ENCODE data around the gene CCR5AS.
"Not testable (repeated sequence)": the region's sequence is repeated elsewhere in the genome, so short reads cannot be mapped to it uniquely, and the experiment has no call there.

Gene CCR5AS

GRCh38 chr3:46349484-46350261, 57.2 kb downstream of the CCR5AS start:
- H3K27ac Mint-ChIP-seq, result peak overlapping the region; percentile 58
- no peaks in the 10 kb centered on the region for H3K36me3 Mint-ChIP-seq
- no peak overlapping the region for H3K4me3 Mint-ChIP-seq
- no peaks in the 10 kb centered on the region for H3K9me3 Mint-ChIP-seq
- no peaks in the 10 kb centered on the region for H3K27me3 Mint-ChIP-seq
- peaks cover 67% of the 10 kb centered on the region for H3K4me1 Mint-ChIP-seq
- peak; percentile 62 for ATAC-seq

DNA sequence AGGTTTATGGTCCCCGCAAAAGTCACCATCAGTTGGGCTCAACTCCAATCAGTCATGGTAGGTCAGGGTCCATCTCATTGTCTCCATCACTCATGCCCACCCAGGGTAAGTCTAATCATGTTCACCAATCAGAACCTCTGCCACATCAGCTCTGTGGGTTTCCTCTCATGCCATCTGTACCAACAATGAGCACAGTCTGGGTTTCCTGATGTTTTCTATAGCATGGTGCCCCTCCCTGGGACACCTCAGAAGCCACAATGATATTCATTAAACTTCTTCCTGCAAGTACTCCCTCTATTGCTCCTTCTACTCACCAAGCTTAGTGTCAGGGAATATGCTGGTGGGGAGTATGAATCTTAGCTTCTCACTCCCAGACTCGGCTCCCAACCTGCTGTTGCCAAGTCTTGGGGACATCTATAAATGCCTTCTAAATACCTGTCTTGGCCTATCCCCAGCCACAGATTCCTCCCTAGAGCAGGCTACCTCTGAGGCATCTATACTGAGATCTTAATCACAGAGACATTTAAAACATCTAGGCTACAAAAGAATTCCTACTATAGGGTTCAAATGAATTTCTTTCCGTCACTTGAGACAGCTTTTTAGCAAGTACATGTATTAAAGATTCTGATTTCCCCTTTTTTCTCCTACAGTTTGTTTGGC, 57.9 kb downstream of the CCR5AS start:
- Mint-ChIP-seq H3K36me3 (no peaks in the 10 kb centered on the region), H3K27me3 (no peaks in the 10 kb centered on the region), H3K4me1 (peaks cover 60% of the 10 kb centered on the region), H3K4me3 (no peak overlapping the region), H3K27ac (peak overlapping the region; percentile 58), H3K9me3 (peaks cover 3% of the 10 kb centered on the region)
- no peak for ATAC-seq

DNA sequence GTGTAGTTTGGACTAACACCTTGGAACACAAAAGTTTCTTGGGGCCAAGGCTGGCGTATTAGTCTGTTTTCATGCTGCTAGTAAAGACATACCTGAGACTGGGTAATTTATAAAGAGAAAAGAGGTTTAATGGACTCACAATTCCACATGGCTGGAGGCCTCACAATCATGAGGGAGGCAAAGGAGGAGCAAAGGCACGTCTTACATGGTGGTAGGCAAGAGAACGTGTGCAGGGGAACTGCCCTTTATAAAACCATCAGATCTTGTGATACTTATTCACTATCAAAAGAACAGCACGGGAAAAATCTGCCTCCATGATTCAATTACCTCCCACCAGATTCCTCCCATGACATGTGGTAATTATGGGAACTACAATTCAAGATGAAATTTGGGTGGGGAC, 62.4 kb downstream of the CCR5AS start:
- H3K4me1 Mint-ChIP-seq, result peaks cover 17% of the 10 kb centered on the region
- H3K27ac Mint-ChIP-seq, result no peak overlapping the region
- H3K27me3 Mint-ChIP-seq, result no peaks in the 10 kb centered on the region
- no peak for ATAC-seq
- H3K9me3 Mint-ChIP-seq, result peaks cover 12% of the 10 kb centered on the region
- H3K36me3 Mint-ChIP-seq, result peaks cover 6% of the 10 kb centered on the region
- no peak overlapping the region for H3K4me3 Mint-ChIP-seq

DNA sequence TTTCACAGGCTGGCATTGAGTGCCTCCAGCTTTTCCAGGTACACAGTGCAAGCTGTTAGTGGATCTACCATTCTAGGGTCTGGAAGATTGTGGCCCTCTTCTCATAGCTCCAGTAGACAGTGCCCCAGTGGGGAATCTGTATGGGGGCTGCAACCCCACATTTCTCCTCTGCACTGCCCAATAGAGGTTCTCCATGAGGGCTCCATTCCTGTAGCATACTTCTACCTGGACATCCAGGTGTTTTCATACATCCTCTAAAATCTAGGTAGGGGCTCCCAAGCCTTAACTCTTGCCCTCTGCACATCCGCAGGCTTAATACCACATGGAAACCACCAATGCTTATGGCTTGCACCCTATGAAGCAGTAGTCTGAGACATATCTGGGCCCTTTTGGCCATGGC, 68.0 kb downstream of the CCR5AS start:
- H3K4me3 Mint-ChIP-seq, result no peak overlapping the region

GRCh38 chr3:46337911-46338310, 69.0 kb downstream of the CCR5AS start:
- no peaks in the 10 kb centered on the region for H3K27me3 Mint-ChIP-seq
- H3K27ac Mint-ChIP-seq, result no peak overlapping the region
- no peak overlapping the region for H3K4me3 Mint-ChIP-seq
- peaks cover 18% of the 10 kb centered on the region for H3K9me3 Mint-ChIP-seq
- no peaks in the 10 kb centered on the region for H3K4me1 Mint-ChIP-seq
- ATAC-seq, result no peak
- H3K36me3 Mint-ChIP-seq, result peaks cover 6% of the 10 kb centered on the region

More for the DNA sequence above, 68.0 kb downstream of the CCR5AS start:
- H3K4me1 Mint-ChIP-seq, result no peaks in the 10 kb centered on the region
- no peak for ATAC-seq
- H3K27me3 Mint-ChIP-seq, result no peaks in the 10 kb centered on the region
- peaks cover 6% of the 10 kb centered on the region for H3K36me3 Mint-ChIP-seq
- H3K9me3 Mint-ChIP-seq, result peaks cover 18% of the 10 kb centered on the region
- H3K27ac Mint-ChIP-seq, result no peak overlapping the region

GRCh38 chr3:46335541-46335940, 71.3 kb downstream of the CCR5AS start:
- peaks cover 4% of the 10 kb centered on the region for H3K4me1 Mint-ChIP-seq
- no peaks in the 10 kb centered on the region for H3K27me3 Mint-ChIP-seq
- peaks cover 6% of the 10 kb centered on the region for H3K36me3 Mint-ChIP-seq
- peaks cover 18% of the 10 kb centered on the region for H3K9me3 Mint-ChIP-seq
- H3K27ac Mint-ChIP-seq, result no peak overlapping the region
- no peak for ATAC-seq
- H3K4me3 Mint-ChIP-seq, result no peak overlapping the region

DNA sequence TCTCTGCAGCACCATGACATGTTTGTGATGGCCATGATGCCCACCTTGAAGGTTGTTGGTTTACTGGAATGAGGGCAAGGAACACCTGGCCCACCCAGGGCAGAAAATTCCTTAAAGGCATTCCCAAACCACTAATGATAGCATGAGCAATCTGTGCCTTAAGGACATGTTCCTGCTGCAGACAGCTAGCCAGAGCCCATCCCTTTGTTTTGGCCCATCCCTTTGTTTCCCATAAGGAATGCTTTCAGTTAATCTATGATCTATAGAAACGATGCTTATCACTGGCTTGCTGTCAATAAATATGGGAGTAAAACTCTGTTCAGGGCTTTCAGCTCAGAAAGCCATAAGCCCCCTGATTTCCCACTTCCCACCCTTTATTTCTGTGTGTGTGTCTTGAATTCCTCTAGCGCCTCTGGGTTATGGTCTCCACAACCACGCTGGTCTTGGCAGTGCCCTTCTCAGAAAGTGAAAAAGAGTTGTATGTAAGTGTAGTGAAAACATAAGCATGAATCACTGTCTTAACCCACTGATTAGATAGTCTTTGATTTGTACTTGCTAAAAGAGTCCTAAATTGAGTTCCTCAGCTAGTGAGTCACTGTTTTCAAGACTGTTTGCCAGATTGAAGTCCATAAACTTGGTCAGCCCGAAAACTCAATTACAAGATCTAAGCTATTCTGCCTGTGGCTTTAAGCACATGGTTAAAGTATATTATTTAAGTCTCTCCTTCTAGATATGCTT, 72.0 kb downstream of the CCR5AS start:
- no peaks in the 10 kb centered on the region for H3K27me3 Mint-ChIP-seq
- no peak for ATAC-seq
- no peak overlapping the region for H3K27ac Mint-ChIP-seq

DNA sequence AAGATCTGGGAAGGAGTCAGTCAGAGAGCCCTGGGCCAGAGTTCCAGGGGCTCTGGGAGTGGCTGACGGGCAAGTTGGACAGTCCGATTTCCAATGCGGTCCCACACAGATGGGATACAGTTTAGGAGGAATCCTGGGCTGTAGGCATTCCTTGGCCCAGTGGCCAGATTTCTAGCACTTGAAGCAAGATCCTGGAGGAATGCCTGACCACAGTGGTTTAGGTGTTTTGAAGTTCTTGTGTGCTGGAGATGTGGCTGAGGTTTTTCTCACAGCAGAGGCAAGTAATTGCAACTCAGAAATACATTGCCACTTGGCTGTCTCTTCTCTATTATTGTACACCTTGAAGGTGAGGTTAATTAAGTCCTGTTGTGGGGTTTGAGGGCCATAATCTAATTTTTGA, 76.2 kb downstream of the CCR5AS start:
- not testable (repeated sequence) for H3K4me1 Mint-ChIP-seq, ATAC-seq, H3K27me3 Mint-ChIP-seq, H3K27ac Mint-ChIP-seq, H3K4me3 Mint-ChIP-seq, H3K9me3 Mint-ChIP-seq, H3K36me3 Mint-ChIP-seq

More for the DNA sequence above, 72.0 kb downstream of the CCR5AS start:
- H3K4me1 Mint-ChIP-seq, result peaks cover 4% of the 10 kb centered on the region
- H3K4me3 Mint-ChIP-seq, result no peak overlapping the region
- H3K9me3 Mint-ChIP-seq, result peaks cover 13% of the 10 kb centered on the region
- peaks cover 4% of the 10 kb centered on the region for H3K36me3 Mint-ChIP-seq

GRCh38 chr3:46325645-46326300, 81.1 kb downstream of the CCR5AS start:
- no peak overlapping the region for H3K4me3 Mint-ChIP-seq
- no peaks in the 10 kb centered on the region for H3K36me3 Mint-ChIP-seq
- peaks cover 30% of the 10 kb centered on the region for H3K4me1 Mint-ChIP-seq
- peaks cover 5% of the 10 kb centered on the region for H3K9me3 Mint-ChIP-seq
- H3K27me3 Mint-ChIP-seq, result no peaks in the 10 kb centered on the region
- no peak overlapping the region for H3K27ac Mint-ChIP-seq
- no peak for ATAC-seq

DNA sequence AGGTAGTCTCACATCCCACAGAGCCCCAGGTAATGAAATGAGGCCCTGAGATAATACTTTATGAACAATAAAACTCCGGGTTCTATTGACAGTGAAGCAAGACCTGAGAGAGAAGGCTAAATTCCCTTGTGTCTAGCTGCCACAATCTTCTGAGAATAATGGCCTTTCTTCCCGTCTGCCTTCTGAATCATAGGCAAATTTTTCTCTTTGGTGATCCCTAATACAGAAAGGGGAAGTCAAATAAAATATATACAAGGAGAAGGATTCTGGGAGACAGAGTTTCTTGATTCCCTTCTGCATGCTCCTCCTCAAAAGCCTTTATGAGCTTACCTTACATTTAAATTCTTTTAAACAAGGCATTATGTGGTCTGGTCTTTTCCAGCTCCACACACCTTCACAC, 82.8 kb downstream of the CCR5AS start:
- no peaks in the 10 kb centered on the region for H3K27me3 Mint-ChIP-seq
- no peak overlapping the region for H3K4me3 Mint-ChIP-seq
- ATAC-seq, result no peak
- peaks cover 5% of the 10 kb centered on the region for H3K9me3 Mint-ChIP-seq
- peak overlapping the region; percentile 19 for H3K27ac Mint-ChIP-seq
- H3K36me3 Mint-ChIP-seq, result no peaks in the 10 kb centered on the region
- H3K4me1 Mint-ChIP-seq, result peaks cover 34% of the 10 kb centered on the region

- peaks cover 42% of the 10 kb centered on the region for H3K4me1 Mint-ChIP-seq
- peak; percentile 75 for ATAC-seq
- no peaks in the 10 kb centered on the region for H3K36me3 Mint-ChIP-seq
- peak overlapping the region; percentile 40 for H3K4me3 Mint-ChIP-seq
- peaks cover 11% of the 10 kb centered on the region for H3K9me3 Mint-ChIP-seq
- peak overlapping the region; percentile 80 for H3K27ac Mint-ChIP-seq
- no peaks in the 10 kb centered on the region for H3K27me3 Mint-ChIP-seq
Observed at GRCh38 chr3:46321461-46322104, 85.3 kb downstream of the CCR5AS start.

DNA sequence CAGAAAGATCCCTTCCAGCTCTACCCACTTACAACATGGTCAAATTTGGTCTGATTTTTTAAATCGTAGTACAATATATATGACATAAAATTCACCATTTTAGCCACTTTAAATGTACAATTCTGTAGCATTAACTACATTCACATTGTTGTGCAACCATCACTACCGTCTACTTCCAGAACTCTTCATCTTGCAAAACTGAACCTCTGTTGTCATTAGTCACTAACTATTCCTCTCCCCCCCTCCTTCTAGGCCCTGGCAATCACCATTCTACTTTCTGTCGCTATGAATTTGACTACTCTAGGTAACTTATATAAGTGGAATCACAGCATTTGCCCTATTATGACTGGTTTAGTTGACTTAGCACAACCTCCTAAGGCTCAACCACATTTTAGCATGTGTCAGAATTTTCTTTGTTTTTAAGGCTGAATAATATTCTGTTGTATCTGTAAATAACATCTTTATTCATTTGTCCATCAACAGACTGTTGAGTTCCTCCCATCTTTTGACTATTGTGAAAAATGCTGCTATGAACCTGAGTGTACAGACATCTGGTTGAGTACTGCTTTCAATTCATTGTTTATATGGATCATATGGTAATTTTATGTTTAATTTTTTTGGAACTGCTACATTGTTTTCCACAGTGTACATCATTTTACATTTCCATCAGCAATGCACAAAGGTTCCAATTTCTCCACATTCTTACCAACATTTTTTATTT, 88.5 kb downstream of the CCR5AS start:
- ATAC-seq, result no peak

GRCh38 chr3:46316206-46316605, 90.7 kb downstream of the CCR5AS start:
- ATAC-seq, result peak; percentile 61

More for the DNA sequence above, 88.5 kb downstream of the CCR5AS start:
- Mint-ChIP-seq H3K27ac (no peak overlapping the region), H3K36me3 (no peaks in the 10 kb centered on the region), H3K9me3 (peaks cover 9% of the 10 kb centered on the region), H3K27me3 (no peaks in the 10 kb centered on the region), H3K4me3 (no peak overlapping the region), H3K4me1 (peaks cover 63% of the 10 kb centered on the region)

DNA sequence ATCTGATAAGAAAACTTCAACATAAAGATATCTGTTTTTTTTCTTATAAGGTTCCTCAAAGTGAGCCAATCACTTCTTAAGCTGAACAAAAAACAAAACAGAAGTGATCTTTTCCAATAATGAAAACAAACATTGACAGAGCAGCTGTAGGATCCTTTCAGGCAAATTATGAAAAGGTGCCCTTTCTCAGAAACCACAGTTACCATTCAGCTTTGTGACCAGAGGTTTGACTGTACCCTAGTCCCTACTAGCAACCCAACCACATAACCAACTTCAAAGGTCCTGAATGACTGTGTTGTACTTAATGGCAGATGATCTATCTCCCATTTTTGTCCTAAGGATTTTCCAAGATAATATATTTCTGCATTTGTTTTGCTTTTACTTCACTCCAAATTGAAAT, 92.3 kb downstream of the CCR5AS start:
- Mint-ChIP-seq H3K4me1 (peaks cover 39% of the 10 kb centered on the region), H3K36me3 (no peaks in the 10 kb centered on the region), H3K9me3 (peaks cover 8% of the 10 kb centered on the region), H3K27ac (peak overlapping the region; percentile 67), H3K27me3 (no peaks in the 10 kb centered on the region), H3K4me3 (no peak overlapping the region)
- ATAC-seq, result peak; percentile 92

More at GRCh38 chr3:46316206-46316605, 90.7 kb downstream of the CCR5AS start:
- no peaks in the 10 kb centered on the region for H3K36me3 Mint-ChIP-seq
- peaks cover 8% of the 10 kb centered on the region for H3K9me3 Mint-ChIP-seq
- H3K27ac Mint-ChIP-seq, result peak overlapping the region; percentile 50
- peaks cover 48% of the 10 kb centered on the region for H3K4me1 Mint-ChIP-seq
- no peaks in the 10 kb centered on the region for H3K27me3 Mint-ChIP-seq
- H3K4me3 Mint-ChIP-seq, result no peak overlapping the region

All from stimulated activated memory B cell treated with anti-CD40 and anti-IgM and Interleukin-4, amounts not matched to agents 10 μg/mL and 1 μg/mL and 100 μg/mL, for 72 hours (primary cell).